ENCODE data around the gene EIF1AD.
"Not testable (repeated sequence)": the region's sequence is repeated elsewhere in the genome, so short reads cannot be mapped to it uniquely, and the experiment has no call there.

EIF1AD gene

DNA sequence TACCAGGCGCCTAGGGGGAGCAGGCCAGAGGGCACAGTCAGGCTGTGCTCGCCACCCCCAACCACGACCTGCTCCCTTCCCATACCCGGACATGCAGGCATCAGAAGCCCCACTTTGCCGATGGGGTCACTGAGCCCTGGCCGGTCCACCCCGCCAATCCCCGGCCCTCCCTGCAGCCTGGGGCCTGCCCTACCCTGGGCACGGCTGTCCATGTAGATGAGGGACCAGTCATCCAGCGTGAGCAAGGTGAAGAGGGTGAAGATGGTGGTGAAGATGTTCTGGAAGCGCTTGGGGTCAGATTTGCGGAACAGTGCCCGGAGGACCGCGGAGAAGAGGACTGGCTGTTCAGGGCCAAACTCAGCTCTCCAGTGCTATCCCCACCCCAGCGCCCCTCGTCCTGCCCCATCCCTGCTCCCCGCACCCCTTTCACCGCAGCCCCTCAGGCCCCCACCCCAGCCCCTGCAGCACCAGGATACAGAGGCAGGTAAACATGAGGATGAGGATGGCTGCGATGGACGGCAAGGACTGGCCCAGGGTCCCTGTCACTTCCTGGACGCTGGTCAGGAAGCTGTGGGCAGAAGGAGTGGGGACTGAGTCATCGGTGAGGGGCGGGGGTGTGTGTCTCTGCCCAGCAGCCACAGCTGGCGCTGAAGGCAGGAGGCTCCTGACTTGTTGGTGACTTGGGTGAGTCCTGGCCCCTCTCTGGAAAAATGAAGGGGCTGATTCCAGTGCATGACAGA lies 18.8 kb upstream of the EIF1AD start:
- DNase-seq = no peak

DNA sequence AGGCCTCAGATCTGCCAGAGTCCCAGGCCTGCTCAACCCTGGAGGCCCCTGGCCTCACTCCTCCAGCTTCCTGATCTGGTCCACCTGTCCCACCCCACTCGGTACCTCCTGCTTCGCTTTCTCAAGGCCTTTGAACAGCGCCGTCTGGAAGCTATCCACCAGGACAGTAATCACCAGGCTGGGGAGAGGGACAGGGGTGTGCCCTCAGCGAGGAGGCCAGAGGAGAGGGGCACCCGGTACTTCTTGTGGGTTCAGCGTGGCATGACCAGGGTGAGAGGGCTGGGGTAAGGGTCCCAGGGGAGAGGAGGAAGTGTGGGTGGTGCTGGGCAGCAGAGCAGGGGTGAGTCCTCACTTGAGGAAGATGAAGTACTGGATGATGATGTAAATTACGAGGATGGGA lies 18.3 kb upstream of the EIF1AD start:
- no peak for DNase-seq

DNA sequence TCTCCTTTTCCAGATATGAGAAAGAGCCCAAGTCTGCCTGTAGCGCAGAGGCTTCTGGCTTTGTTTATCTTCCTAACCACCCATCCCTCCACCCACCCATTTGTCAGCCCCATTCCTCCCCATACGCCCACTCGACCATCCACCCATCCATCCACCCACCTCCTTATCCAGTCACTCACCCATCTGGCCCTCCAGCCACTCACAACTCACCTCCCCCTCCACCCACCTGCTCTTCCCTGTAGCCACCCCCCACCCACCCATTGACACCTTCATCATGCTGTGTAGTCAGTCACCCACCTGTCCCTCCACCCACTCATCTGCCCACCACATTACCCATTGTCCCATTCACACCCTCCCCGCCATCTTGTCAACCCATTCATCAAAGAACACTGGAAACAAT lies 15.4 kb upstream of the EIF1AD start:
- no peak for DNase-seq

DNA sequence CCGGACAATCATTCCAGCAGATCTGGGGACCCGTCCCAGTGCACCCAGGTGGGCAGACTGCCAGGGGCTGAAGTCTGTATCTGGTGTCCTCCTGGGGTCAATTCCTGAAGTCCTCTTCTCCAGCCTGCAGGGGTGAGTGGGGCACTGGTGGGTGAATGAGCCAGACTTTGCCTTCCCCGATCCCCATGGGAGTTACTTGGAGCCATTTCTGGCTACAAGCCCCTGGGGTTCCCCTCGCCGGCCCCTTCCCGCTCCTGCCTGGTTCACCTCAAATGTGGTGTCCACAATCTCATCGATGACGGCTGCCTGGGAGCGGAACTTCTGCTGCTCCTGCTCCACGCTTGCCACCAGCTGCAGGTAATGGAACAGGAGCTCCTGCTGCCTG lies 14.8 kb upstream of the EIF1AD start:
- DNase-seq = no peak

DNA sequence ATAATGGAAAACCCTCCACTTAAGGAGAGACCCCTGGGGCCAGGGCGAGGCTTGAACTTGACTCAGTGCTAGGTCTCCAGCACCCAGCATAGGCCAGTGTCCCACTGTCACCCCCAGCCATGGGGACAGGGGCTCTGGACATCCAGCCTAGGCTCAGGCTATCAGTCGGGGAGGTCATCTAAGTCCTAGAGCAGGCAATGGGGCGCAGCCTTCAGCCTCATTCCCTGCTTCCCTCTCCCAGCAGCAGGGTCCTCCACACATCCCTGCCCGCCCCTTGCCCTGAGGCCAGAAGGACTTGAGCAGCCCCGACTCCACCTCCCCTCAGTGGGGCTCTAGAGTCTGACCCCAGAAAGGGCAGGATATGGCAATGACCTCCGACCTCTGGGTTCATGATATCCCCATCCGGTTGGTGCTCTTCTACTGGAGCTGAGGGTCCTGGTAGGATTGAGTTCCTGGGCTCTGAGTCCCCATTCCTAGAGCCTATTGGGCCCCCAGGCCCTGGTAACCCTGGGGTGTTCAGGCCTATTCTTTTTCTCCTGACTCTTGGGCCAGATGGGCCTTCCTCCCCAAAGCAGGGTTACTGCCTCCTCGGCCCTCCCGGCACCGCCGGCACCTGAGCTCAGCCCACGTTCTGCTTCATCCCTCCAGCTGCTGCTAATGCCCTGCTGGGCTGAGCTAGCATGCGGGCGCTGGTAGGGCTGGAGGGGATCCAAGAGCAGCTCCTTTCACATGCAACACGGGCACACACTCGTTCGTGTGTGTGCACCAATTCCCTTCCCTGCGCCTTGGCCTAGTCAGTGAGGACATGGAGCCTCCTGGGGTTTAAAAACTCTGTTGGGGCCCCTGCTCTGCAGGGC lies 14.2 kb upstream of the EIF1AD start:
- DNase-seq = no peak

DNA sequence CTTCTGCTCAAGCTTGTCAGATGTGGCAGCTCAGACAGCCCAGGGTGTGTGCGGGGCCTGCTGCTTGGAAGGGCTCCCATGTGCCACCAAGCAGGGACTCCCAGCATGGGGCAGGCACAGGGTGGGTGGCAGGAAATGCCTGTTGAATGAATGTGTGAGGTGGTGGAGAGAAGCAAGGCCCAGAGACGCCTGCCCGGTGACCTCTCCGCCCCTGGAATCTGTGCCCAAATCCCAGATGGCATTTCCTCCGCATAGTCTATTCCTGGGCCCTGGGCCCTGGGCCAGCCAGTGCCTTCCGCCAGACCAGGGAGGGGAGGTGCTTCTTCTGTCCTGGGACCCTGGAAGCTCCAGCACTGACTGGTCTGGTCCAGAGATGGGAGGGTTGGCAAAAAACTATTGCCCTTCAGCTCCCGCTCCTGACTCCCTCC lies 13.5 kb upstream of the EIF1AD start:
- DNase-seq = no peak

DNA sequence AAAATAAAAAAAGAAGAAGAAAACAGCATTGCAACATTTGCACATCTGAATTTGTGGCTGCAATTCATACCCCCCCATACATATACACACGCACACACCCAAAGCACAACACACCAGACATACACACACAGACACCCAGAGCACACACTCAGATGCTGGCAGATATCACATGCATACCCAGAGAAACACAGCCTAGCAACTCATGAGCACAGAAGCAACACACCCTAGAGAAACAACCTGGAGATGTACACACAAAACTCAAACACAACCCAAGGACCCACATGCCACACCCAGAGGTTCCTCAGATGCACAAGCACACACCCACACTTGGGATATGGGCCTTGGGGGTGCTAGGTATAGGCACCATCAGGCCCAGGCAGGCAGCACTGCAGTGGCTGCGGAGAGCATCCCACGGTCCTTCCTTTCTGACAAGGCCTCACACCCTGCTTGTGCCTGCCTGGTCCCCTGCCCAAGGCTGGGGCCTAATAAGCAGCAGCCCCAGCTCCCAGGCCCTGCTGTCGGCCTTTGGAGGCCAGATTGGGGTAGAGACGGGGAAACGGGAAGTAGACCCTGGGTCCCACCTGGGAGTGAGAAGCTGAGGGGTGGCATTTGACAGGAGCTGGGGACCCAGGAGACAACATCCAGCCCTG lies 13.0 kb upstream of the EIF1AD start:
- no peak for DNase-seq

DNA sequence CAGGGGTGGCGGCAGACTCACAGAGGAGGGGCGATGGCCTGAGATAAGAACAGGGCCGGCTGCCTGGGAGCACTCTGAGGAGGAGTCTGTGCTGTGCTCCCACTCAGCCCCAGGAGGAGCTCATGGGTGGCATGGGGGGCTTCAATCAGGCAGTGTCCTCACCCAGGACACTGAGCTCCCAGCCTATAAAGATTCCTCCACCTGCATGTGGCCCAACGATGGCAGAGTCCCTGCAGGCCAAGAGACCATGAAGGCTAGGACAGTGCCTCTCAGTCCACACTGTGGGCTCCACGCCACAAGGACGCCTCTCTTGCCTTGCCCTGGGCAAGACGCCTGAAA lies 11.8 kb upstream of the EIF1AD start:
- DNase-seq = no peak

DNA sequence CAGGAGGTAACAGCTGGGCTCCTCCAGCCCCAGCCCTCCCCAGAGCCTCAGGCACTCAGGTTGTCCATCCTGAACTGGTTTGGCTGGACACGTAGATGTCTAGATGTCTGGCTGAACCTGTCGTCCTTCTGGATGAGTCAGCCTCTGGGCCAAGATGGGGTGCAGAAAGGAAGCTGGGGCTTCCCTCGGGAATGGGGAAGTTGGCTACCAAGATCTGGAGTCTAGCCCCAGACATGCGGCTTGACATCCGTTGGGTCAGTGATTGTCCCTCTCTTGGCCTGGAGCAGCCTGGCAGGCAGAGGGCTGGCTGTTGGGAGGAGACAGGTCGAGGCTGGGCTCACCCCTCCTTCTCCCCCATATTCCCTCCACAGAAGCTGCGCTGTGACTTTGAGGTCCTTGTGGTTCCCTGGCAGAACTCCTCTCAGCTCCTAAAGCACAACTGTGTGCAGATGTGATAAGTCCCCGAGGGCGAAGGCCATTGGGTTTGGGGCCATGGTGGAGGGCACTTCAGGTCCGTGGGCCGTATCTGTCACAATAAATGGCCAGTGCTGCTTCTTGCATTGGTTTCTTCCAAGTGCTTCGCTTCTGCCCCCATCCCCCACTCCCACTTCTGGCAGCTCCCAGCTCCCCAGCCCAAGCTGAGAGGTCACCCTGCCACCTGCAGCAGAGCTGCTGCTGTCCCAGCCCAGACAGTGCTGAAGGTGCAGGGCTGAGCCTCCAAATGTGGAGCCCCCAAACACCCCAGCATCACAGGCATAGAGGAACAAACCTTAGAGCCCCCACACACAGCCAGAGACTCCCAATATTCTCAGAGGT lies 11.2 kb upstream of the EIF1AD start:
- no peak for DNase-seq

DNA sequence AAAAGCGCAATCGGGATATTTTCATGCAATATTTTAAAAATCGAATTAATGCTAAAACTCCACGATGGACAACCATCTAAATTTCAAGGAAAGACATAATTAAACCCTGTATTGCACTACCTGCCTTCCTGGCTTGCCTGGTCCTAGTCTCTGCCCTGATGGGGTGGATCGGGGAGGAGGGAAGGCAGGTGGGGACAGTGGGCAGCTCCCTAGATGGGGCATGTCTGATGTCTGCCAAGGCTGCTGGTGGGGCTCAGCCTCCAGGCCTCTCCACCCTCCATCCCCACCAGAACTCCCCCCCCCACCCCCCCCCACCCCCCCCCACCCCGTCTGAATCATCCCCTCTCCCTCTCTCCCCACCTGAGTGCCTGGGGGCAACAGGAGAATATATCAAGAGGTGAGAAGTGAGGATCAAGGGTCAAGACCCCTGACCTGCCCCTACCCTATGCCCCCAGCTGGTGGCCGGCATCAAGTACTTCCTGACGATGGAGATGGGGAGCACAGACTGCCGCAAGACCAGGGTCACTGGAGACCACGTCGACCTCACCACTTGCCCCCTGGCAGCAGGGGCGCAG lies 10.5 kb upstream of the EIF1AD start:
- DNase-seq = no peak

DNA sequence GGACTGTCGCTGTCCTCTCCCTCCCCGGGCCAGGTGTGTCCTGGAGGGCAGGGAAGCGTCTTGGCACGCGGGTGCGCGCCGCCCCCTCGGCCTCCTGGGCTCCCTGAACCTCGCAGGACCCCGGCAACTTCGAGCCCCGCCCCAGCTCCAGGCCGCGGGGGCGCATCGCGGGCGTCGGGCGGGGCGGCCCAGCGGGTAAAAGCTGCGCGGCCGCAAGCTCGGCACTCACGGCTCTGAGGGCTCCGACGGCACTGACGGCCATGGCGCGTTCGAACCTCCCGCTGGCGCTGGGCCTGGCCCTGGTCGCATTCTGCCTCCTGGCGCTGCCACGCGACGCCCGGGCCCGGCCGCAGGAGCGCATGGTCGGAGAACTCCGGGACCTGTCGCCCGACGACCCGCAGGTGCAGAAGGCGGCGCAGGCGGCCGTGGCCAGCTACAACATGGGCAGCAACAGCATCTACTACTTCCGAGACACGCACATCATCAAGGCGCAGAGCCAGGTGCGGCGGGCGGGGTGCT lies 9.9 kb upstream of the EIF1AD start, which contains the start of gene CST6:
Gene CST6, plus strand, starts transcription at position 224 of the 519 bp plus-strand sequence. Its CDS starts 37 bp downstream, at position 261.
- no peak for DNase-seq

DNA sequence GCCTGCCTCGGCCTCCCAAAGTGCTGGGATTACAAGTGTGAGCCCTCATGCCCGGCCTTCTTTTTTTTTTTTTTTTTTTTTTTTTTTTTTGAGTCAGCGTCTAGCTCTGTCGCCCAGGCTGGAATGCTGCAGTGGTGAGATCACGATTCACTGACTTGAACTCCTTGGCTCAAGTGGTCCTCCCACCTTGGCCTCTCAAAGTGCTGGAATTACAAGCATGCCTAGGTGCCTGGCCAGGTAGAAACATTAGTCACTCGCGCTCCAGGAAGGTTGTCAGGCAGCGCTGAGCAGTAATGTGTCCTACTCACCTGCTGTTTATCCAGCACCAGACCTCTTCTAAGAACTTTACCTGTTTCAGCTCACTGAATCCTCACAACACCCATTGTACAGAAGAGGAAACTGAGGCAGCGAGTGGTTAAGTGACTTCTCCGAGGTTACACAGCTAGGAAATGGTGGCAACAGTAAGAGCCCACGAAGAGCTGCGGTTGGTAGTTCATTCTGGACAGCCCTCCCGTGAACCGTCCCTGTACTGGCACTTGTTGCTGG lies 9.4 kb upstream of the EIF1AD start:
- DNase-seq = no peak

DNA sequence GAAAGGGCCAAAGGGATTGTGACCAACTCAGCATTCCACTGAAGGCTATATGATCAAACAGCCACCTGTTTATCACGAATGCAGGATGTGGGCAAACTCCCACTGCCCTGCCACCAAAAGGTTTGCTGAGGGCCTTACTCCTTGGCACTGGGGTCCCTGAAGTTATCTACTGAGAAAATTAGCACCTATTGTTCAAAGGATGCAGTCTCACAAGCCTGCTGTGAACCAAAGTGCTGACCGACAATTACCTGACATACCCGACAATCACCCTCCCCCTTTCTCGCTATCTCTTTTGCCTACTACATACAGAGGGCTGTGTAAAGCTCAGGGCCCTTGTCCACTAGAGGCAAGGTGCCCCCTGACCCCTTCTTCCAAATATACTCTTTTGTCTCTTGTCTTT lies 8.1 kb upstream of the EIF1AD start:
- not testable (repeated sequence) for DNase-seq

DNA sequence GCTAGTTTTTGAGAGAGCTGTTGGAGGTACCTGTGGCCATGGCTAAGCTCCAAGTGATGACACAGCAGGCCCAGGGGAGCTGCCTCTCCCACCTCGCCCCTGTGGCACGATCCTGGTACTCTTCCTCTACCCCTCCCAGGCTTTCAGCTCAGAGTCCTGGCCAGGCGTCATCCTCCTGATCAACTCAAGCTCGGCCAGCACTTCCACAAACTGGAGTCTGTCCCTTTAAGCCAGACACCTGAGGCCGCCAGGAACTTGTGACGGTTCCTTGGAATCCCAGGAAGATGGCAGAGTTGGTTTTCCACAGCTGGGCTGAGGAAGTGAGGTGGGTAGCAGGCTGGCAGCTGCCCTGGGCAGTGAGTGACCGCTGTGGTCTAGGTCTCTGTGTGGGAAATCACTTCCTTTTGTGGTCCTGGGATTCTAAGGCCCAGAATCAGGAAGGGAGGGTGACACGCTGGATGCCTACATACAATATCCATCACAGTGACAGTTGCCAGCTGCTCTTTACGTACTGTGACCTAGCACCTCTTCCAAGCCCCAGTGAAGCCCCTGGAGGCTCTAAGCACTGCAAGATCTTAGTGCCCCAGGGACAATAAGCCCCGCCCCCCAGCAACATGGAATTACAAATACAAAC lies 6.6 kb upstream of the EIF1AD start:
- DNase-seq = no peak

DNA sequence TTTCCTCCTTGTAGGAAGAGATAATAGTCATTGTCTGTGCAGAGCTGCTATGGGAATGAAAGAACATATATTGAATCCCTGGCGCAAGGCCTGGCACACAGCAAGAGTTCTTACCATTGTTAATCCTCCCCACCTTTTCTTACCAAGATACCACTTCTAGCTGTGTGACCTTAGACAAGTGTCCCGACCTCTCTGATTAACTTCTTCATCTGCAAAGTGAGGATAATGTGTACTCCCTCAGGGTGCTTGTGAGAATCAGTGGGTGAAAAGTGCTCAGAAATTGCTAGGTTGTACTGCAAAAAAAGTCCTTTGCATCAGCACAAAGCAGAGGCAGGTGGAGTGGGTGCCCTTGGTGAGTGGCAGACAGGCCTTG lies 6.1 kb upstream of the EIF1AD start:
- no peak for DNase-seq

DNA sequence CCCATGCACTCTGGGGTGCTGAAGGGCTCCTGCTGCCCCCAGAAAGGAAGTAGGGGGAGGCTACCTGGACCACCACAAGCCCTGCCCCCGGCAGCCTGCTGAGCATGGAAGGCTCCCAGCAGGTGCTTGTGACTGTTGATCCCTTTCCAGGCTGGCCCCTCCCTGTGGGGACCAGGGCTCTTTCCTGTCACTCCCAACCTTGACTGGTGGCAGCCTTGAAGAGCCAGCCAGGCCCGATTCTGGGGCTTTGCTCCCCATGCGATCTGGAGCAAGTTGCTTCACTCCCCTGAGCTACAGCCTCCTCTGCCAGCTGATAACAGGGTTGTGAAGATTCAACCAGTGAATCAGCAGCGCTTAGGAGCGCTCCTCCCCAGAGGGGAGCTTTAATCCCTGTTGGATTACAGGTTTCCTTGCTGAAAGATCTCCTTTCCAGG lies 5.3 kb upstream of the EIF1AD start:
- no peak for DNase-seq

DNA sequence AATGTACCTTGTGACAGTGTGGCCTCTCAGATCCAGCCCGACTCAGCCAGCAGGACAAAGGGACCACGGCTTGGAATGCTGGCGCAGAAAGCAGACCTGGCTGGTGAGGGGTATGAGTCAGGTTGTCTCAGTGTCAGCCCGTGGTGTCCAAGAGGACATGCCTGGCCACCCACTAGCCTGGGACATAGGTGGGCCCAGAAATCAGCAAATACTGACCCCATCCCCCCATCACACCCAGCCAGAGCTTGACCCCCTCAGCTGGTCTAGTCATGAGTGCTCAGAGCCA lies 4.9 kb upstream of the EIF1AD start:
- no peak for DNase-seq

DNA sequence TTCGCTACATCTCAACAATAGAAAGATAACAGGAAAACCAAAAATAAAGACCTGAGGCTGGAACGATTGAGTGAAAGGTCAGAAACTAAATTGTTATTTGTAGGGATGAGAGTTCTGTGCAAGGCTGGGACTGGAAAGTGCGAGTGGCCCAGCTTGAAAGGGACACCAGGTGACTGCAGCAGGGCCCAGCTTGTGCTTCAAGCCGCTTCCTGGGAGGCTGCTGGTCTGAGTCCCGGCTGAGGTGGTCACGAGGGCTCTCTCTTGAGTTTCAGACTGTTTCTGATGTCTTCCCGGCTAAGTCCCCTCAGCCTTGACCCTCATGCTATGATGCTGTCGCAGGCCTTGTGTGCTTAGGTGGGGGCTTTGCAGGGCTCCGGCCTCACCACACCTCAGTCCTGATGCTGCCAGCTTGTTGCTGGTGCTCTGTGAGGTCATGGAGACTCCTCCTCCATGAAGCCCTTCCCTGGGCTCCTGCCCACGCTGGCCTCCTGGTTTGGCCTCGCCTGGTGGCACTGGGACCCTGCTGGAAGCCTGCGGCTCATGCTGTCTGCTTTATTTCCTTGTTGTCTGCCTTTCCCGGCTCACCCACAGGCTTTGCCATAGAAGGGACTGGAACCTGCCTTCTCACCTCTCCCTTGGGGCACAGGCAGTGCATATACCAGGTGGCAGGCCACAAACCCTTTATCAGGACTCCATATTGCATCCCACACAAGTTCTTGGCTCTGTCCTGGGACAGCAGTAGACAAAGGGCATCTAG lies 4.4 kb upstream of the EIF1AD start:
- DNase-seq = no peak

DNA sequence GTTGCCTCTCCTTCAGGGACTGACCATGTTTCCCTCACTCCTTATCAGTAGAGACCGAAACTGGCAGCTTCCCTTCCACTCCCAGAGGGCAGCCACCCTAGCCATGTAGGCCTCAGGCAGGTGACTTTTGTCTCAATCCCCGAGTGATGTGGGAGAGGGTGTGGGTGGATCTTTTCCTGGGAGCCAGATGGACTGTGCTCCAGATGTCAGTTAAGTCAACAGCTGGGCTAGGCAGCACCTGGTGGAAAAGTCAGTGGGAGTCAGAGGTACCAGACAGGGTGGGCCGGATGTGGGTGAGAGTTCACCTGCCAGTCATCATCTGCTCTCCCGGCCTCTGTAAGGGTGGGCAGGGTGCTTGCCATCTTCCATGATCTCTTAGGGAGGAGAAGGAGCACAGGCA lies 2.2 kb upstream of the EIF1AD start:
- DNase-seq = no peak

DNA sequence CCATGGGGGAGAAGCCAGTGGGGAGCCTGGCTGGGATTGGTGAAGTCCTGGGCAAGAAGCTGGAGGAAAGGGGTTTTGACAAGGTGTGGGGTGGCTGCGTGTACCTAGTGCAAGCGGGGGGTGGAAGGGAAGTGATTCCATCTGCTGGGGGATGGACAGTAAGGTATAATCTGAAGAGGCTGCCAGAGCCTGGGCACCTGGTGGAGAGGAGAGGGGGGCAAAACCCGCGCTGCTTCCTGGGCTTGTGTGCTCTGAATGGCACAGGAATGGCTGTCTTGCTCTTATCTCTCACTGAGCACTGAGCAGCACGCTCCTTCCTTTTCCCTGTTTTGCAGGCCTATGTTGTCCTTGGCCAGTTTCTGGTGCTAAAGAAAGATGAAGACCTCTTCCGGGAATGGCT lies 1.3 kb upstream of the EIF1AD start:
- no peak for DNase-seq

DNA sequence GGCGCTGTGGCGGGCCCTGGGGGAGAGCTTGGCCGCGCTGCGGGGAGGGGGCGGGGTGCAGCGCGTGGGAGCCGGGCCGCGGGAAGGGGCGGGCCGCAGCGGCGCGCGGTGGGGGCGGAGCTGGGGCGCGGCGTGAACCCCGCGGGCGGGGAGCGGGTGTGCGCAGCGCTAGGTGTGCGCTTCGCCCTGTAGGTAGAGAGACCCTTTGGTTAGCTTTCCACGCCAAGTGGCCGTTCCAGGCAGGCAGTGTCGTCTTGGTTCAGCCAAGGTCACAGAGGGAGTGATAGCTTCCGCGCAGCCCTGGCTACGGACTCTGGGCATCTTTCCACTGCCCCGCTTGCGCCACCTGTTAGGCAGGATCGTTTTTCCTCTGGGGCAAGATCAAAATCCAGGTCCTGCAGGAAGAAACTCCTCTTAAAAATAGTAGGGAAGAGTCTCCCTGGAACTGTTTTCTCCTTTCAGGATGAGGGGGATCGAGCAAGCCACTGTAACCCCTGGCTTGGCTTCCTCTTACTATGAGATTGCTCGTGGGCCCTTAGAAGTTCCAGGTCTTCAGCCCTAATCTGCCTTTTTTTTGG lies 780 bp upstream of the EIF1AD start:
- no peak for DNase-seq

All from cortex of kidney (tissue), 1 donor.